Measurements from ENCODE around the gene CHST9. TPM values are rescaled to one million over a fixed set of nuclear protein-coding genes. Genes with fewer than 3 reads are reported as not detected.
A peak's percentile ranks its signal among the peaks of the same experiment; 100 is the strongest.
"Not testable (repeated sequence)": the region's sequence is repeated elsewhere in the genome, so short reads cannot be mapped to it uniquely, and the experiment has no call there.

CHST9 gene
- total RNA-seq, 1 donor from 2014 or later: 19.5 TPM

DNA sequence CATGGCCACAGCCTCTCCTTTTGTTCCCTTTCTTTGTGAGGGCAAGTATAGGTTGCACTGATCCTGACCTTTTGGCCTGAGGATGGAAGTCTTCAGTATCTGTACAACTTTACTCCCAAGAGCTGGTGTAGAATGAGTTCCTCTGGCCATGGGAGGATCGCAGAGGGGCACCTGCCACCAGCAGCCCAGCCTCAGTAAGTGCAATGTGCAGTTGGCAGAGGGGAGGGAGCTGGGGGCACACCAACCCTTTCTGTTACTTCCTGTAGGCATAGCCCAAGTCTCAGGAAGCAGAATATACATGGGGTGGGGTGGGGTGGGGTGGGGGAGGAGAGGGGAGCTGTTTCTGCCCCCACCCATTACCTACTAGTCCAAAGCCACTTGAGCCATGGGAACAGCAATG is 254.5 kb downstream of the CHST9 start:
- DNase-seq (ENCODE audit: low spot score): no peak

DNA sequence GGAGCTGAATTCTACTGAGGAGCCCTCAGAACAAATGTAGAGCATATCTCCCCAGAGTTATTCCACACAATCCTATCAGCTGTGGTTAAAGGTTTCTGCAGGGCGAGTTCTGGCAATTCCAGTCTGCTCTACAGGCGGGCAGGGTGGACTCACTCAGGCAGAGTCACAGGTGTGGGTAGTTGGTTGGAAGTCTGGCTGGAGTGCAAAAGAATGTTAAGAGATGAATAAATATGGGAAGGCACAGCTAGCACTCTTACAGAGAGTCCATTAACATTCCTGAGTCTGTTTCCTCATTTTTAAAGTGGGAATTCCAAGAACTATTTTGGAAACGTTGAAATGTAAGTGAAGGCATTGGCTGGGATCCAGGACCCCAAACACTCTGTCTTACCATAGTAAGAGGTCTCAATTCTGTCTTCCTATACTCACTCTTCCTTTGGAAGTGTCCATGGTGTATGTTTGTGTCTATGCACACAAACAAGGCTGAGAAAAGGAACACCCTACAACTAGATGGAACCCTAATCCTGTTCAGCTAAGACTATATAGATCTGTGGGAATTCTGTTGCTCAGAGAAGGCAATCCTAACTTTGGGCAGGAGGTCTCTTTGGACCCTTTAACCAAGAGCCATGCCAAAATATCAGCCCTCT is 256.3 kb downstream of the CHST9 start:
- DNase-seq (ENCODE audit: low spot score): no peak

GRCh38 chr18:26927822-26928221 is 257.3 kb downstream of the CHST9 start:
- DNase-seq (ENCODE audit: low spot score): not testable (repeated sequence)

- DNase-seq (ENCODE audit: low spot score): no peak
Observed at GRCh38 chr18:26926066-26926675, 258.9 kb downstream of the CHST9 start.

- no peak for DNase-seq (ENCODE audit: low spot score)
Observed at GRCh38 chr18:26925313-26925712, 259.8 kb downstream of the CHST9 start.

DNA sequence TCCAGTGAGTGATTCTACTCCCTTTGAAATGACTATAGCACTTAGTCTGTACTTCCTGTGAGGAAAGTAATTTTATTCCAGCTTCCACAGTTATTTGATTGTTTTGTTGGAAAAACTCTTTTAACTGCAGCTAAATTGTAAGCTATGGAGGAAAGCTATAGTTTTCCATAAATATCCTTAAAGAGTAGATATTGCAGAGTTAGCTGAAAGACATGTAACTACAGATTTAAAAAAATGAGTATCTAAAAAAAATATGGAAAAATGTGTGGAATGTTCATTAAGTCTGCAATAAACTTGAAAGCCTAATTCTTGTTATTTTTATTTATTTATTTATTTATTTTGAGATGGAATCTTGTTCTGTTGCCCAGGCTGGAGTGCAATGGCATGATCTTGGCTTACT is 262.8 kb downstream of the CHST9 start:
- DNase-seq (ENCODE audit: low spot score): no peak

GRCh38 chr18:26920644-26921043 is 264.5 kb downstream of the CHST9 start:
- no peak for DNase-seq (ENCODE audit: low spot score)

DNA sequence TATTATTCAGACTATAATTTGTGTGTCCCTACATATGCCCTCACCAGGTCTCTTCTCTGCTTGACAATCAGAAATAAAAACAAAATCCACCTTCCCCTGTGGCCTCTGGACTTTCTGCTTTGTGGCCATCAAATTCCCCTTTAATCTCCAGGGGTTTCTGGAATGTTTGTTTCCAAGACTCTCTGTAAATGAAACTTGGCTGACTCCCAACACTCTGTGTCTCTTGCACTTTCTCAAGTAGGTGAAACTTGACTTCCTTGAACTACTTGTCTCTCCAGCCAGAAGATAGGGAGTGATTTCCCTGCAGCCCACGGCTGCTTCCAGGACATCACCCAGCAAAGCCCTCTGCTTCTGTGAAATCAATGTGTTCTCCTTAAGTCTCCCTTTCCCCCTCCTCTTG is 265.5 kb downstream of the CHST9 start:
- DNase-seq (ENCODE audit: low spot score): peak; percentile 12

DNA sequence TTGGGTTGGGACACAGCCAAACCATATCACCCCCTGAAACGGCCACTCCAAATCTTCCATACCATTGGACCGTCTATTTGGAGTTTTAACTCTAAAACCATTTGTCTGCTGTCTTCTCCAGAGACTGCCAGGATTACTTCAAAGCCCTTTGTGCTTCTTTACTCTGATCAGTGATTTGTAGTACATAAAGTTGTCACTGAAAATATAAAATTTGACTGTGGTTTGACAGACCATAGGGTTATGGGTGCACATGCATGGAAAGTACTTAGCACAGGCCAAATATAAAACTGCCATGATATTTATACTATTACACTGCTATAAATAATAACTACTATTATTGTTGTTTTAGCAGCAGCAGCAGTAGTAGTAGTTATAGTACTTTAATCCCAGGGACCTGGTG is 265.9 kb downstream of the CHST9 start:
- no peak for DNase-seq (ENCODE audit: low spot score)

GRCh38 chr18:26911840-26912239 is 273.3 kb downstream of the CHST9 start:
- DNase-seq (ENCODE audit: low spot score): no peak

DNA sequence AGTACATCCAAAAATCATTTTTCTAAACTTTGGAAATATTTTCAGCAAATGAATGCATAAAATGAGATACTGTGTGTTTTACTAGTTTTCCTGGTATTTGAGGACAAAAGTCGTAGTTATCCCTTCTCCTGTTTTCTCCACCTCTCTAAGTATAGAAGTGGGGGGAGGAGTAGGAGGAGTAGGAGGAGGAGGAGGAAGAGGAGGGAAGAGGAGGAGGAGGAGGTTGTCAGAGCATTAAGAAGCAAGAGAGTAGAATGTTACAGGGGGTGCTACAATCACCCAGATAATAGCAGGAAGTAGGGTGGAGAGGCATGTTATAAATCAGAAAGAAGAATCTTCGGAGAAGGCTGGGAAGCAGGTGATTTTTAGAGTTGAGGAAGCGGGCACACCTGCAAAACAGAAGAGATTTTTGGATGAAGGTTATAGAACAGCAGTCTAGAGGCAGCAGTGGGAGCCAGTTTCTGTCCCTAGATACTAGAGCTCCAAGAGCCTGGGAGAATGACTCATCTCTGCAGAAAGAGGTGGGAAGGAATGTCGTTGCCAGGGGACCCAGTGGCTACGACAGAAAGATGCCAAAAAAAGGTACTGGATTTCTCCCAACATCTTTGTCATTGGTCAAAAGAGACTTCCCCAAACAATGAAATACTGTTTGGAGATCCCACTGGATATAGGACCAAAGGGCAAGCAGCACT is 275.4 kb downstream of the CHST9 start:
- DNase-seq (ENCODE audit: low spot score): no peak

GRCh38 chr18:26908906-26909305 is 276.2 kb downstream of the CHST9 start:
- DNase-seq (ENCODE audit: low spot score): no peak

DNA sequence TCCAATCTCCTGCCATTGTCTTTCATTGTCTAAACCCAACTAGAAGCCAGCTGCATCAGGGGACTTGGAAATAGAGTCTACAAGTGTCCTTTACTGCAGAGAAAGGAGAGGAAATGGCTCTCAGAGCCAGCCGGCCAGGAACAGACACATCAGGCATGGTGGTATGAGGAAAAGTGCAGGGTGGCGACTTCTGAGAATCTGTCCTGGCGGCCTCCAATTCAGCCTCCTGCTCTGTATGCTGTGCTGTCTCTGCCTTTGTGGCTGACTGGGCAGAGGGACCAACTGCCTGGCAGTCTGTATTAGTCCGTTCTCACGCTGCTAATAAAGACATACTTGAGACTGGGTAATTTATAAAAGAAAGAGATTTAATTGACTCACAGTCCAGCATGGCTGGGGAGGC is 282.8 kb downstream of the CHST9 start:
- no peak for DNase-seq (ENCODE audit: low spot score)

DNA sequence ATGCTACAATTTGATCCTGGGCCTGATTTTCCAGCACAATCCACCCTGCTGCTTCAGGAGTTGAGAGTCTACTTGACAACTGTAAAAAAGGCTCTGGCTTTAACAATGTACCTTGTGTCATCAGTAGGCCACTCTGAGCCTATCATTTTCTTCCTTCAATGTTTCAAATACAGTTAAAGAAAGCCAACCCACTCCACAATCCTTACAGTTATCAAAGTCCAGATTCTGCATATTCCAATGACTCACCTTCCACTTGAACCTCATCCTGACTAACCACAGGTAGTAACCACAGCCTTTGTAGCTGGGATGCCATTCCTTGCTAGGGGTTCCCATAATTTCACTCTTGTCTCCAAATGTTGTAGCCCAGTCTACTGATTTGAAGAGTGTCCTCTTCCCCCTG is 284.1 kb downstream of the CHST9 start:
- DNase-seq (ENCODE audit: low spot score): no peak

DNA sequence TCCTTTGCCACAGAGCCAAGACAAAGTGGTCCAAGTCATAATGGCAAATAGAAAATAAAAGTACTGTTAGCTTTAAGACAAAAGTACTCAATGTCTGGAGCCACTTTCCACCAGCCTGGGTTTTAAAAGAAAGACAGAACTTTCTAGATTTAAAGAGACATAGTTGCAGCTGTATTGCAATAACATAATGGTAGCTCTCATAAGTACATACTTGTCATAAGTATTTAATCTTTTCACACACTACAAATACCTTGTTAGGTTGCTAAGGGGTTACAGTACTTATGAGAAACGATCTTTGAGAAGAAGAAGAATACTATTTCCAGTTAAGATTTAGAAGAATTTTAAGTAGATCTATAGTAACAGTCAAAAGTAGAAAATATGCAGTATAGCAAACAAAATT is 290.7 kb downstream of the CHST9 start:
- no peak for DNase-seq (ENCODE audit: low spot score)

GRCh38 chr18:26893996-26894395 is 291.1 kb downstream of the CHST9 start:
- DNase-seq (ENCODE audit: low spot score): no peak

GRCh38 chr18:26888259-26888658 is 296.8 kb downstream of the CHST9 start:
- DNase-seq (ENCODE audit: low spot score): no peak

DNA sequence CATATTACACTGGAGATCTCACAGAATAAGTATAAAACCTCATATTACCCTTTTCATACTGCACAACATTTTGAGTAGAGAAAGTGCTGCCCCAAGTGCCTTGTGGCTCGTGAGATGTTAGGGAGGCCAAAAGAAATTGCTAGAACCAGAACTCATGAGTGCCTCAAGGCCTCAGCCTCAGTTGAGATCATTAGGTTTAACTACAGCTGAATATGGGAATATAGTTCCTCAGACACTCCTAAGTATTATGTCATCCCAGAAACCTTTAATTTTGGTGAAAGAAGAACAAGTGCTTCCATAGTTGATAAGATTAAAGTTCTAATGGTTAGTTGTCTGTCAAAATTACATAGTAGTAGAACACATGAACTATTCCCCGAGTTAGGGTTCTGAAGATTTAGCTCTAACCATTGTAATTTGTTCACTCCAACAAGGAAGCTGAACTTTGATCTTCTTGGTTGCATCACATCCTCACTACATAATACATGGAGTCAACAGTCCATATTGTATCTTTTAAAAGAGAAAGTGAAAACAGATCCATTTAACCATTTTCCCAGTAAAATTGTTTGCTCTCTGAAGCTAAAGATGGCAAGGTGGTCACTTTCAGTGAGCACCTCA is 310.0 kb downstream of the CHST9 start:
- no peak for DNase-seq (ENCODE audit: low spot score)

DNA sequence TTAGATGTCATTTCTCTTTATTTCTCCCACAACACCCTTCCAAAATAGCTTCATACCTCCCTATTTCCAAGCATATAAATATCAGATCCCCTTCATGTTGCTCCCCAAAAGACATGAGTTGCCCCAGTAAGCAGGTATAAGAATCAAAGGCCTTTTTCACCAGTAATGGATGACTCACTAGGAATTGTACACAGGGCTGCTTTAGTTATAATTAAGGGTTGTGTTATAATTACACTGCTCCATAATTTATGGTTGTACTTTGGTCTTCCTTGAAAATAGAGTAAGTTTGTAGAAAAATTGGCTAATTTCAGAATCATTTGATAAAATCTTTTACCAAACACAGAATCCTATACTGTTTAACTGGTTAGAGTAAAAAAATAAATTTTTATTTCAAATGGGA is 310.8 kb downstream of the CHST9 start:
- DNase-seq (ENCODE audit: low spot score): no peak

- no peak for DNase-seq (ENCODE audit: low spot score)
Observed at GRCh38 chr18:26869640-26870039, 315.5 kb downstream of the CHST9 start.

DNA sequence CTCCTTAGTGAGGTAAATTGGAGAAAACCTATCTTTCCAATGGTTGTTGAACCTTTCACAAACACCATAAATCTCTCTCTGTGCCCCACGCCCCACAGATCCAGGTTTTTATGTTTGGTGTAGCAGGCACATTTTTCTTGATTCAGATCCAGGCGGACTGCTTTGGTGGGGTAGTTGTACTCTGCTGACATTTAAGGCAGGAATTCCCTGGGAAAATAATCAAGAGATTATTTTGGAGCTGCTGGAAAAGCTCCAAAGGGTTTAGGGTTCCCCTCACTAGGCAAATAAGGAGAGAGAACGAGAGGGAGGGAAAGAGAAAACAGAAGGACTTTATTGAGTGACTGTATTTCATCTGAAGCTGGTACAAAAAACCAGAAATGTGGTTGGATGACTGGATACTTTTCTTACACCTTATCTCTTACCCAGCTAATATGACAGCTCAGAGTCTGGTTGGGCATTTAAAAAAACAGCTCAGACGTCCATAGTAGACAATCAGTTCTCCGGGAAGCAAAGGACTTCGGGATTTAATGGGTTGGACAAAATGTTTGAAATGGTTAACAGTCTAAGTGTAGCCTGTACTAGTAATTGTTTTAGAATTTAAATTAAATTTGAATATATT is 316.0 kb downstream of the CHST9 start:
- DNase-seq (ENCODE audit: low spot score): no peak

- DNase-seq (ENCODE audit: low spot score): no peak
Observed at GRCh38 chr18:26867471-26867870, 317.6 kb downstream of the CHST9 start.
